CD4-positive, alpha-beta T cell treated with Interleukin-17A for 1 hour (primary cell): ENCODE results near the gene NMT2.
A peak's percentile ranks its signal among the peaks of the same experiment; 100 is the strongest.

Experiments
- DNase-seq: peaks from one replicate; pipeline ENCODE4 v3.0.0-alpha.2; 2020

The NMT2 gene

GRCh38 chr10:15140698-15141097 lies 27.8 kb downstream of the NMT2 start:
- DNase-seq = no peak

- DNase-seq = no peak
These were observed 30.9 kb downstream of the NMT2 start for GRCh38 chr10:15137636-15138035.

DNA sequence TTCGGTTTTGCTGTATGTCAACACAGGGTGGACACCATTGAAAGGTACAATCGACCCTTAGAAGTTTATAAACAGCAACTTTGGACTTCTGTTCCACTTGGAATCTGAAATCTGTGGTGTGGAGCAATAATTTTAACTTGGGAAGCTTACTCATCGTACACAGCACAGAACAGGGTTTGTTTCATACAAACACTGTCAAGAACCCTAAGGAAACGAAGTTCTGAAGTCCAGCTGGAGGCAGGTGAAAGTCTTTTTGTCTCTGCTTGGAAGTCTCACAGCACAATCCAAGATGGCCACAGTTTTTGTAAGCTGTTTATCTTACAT lies 31.5 kb downstream of the NMT2 start:
- DNase-seq = no peak

- no peak for DNase-seq
These were observed 32.1 kb downstream of the NMT2 start for GRCh38 chr10:15136129-15137035.

GRCh38 chr10:15131330-15131729 lies 37.2 kb downstream of the NMT2 start:
- no peak for DNase-seq

DNA sequence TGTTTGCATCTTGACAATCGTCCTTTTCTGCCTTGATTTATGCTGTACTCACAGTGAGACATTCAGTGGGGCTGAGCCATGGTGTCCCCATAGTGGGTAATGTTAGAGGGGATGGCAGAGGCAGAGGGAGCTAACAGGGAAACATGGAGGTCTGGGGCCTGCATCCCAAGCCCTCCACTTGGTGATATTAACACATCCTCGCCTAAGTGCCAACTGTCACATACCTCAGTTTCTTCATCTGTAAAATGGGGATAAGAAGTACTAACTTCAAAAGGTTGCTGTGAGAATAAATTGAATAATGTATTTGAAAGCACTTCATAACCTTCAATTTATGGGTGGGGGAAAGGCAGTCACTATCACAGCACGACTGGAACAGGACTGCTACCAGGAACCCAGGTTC lies 43.6 kb downstream of the NMT2 start:
- no peak for DNase-seq

DNA sequence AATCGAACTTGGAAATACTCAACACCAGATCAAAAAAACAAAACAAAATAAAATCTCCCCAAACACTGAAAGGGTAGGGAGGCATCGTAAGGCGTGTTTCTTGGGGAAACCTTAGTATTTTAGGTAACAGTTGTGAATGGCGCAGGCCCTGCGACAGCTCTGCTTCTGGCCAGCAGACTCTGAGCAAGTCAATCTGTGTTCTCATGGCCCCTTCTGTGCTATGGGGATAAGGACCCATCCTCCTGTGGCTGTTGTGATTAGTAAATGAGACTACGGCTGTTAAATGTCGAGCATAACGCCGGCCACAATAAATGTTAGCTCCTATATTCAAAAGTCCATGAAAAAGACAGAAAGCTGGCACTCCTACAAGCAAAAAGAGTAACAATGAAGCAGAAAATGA lies 44.3 kb downstream of the NMT2 start:
- DNase-seq = no peak

DNA sequence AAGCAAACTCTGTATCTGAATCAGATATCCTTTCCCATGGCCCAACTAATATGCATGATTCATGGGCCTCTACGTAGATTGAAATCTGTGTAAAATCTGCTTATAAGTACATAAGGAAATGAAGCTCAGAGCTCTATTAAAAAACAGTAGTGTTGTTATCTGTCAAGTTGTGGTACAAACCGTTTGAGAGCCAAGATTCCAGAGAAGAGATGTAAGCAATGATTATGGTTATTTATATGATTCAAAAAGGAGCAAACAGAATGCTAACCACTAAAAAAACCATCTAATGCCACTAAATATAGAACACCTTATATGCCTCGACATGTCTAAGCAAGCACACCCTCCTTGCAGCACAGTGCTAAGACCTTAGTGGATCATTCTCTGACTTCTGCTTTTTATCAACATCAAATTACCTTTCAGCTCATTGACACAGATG lies 44.7 kb downstream of the NMT2 start:
- no peak for DNase-seq

- DNase-seq = no peak
These were observed 45.9 kb downstream of the NMT2 start for GRCh38 chr10:15122477-15123030.

GRCh38 chr10:15121707-15122106 lies 46.8 kb downstream of the NMT2 start:
- no peak for DNase-seq

- no peak for DNase-seq
These were observed 48.0 kb downstream of the NMT2 start for GRCh38 chr10:15120523-15120922.

DNA sequence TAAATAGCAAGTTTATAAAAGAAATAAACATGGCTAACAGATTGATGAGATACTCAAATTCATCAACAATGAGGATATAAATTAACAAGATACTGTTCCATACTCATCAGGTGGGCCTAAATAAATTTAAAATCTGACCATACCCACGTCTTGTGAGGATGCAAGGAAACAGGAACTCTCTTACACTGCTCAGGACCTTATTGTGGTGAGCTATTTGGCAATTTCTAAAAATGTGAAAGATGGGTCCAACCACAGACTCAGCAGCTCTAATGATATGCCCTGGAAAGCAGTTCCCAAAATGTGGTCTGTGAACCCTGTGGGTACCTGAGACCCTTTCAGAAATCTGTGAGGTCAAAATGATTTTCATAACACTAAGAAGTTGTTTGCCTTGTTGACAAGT lies 49.9 kb downstream of the NMT2 start:
- no peak for DNase-seq

DNA sequence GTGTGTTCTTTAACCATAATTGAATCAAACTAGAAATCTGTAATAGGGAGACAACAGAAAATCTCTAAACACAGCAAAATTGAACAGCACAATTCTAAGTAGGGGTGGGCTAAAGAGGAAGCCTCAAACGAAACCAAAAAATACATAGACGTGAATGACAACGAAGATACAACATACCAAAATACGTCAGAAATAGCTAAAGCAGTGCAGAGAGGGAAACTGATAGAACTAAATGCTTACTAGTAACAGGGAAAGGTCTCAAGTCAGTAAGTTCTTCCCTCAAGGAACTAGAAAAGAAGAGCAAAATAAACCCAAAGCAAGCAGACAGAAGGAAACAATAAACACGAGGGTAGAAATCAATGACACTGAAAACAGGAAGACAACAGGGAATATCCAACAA lies 52.3 kb downstream of the NMT2 start:
- no peak for DNase-seq

GRCh38 chr10:15113766-15114165 lies 54.7 kb downstream of the NMT2 start:
- no peak for DNase-seq

- no peak for DNase-seq
These were observed 55.8 kb downstream of the NMT2 start for GRCh38 chr10:15112657-15113056.

DNA sequence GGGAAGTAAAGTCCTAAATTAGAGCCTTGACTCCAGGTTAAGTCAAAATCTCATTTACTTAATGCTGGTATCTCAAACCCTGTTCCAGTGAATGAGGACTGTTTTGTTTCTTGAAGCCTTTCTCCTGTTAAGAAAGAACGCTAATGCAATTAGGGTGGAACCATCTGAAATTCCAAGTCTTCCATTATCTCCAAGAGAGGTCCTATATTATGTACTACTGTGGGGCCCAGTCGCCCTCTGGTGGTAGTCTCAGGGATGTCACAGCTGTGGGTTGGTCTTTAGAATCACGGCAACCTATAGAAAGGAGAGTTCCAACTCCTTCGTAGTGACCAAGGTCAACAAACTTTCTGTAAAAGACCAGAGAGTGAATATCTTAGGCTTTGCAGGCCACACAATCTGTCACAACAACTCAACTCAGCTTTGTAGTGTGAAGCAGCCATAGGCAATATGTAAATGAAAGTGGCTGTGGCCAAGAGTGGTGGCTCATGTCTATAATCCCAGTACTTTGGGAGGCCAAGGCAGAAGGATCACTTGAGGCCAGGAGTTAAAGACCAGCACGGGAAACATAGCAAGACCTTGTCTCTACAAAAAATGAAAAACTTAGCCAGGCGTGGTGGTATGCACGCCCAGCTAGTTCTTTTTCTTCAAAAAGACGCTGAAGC lies 62.0 kb downstream of the NMT2 start:
- DNase-seq = peak; percentile 80

- no peak for DNase-seq
These were observed 65.0 kb downstream of the NMT2 start for GRCh38 chr10:15103513-15103912.

DNA sequence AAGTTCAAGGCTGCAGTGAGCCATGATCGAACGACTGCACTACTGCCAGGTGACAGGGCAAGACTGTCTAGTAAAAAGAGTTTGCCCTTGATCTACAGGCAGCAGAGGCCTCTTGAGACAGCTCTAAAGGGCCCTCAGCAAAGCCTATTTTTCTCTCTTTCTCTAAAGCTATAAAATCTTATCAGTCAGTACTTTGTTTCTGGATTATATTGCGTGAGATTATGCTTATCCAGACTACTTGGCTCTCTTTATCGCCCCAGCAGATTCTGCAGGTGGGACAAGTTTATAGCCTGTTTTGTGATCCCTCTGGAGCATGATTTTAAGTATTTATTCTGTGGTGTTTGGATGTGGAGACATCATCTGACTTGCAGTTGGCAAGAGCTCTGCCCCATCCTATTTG lies 68.6 kb downstream of the NMT2 start:
- no peak for DNase-seq

- DNase-seq = peak; percentile 93
These were observed 71.3 kb downstream of the NMT2 start, which contains the start of gene RPP38 for GRCh38 chr10:15097011-15097812. RPP38 (plus strand) TSS chr10:15097355; CDS start chr10:15103315, 5,960 bp downstream.

- no peak for DNase-seq
These were observed 71.9 kb downstream of the NMT2 start for GRCh38 chr10:15096661-15097010.

DNA sequence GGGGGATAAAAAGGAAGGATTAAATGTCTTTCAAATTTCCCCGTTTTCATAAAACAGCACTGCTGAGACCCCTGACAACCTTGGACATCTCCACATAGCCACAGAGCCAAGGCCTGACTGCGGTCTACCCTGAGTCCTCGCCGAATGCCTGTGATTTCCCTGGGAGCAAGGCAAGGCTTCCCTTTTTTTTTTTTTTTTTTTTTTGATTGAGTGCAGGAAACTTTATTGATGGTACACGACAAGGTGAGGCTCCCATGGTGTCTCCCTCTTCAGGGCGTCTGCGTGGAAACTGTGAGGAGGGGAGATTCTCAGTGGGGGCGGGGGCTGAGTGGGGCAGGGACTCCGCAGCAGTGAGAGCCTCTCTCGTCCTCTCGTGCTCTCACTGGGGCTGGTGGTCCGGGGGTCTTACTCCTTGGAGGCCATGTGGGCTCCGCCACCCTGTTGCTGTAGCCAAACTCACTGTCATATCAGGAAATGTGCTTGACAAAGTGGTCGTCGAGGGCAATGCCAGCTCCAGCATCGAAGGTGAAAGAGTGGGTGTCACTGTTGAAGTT lies 75.6 kb downstream of the NMT2 start:
- no peak for DNase-seq

GRCh38 chr10:15091418-15091817 lies 77.1 kb downstream of the NMT2 start:
- DNase-seq = no peak
